Left colon (tissue), 2 donors: ENCODE results near the gene BAK1. TPM values are rescaled to one million over a fixed set of nuclear protein-coding genes. Genes with fewer than 3 reads are reported as not detected.
"Not testable (repeated sequence)": the region's sequence is repeated elsewhere in the genome, so short reads cannot be mapped to it uniquely, and the experiment has no call there.

Source experiments
- ATAC-seq: fragments of 200-7000 bp; cut with Tn5 transposase; one replicate; pipeline ENCODE4 v1.9.1; 2020; ENCODE audit warnings: mild to moderate bottlenecking, moderate library complexity
- DNase-seq, 2 donors: peaks; one replicate each; pipeline ENCODE4 v3.0.0-alpha.2; 2020
- intact Hi-C, 2 donors: fragments of 100-400 bp; cut with DNase I in 1 of 2; cut with micrococcal nuclease in 1 of 2; formaldehyde crosslinking; loops; one replicate each; pipeline versions ENCODE4 v1.11.2 to v1.14.0; 2022; cut with DNase I, micrococcal nuclease
- total RNA-seq, 2 donors: library from RNA; stranded (reverse); fragmentation: NEBNext Ultra II Directional; extraction: Animal tissue kit (Norgen Biotek cat#: 25700); gene quantifications; one replicate each; pipeline ENCODE4 v1.2.1, GENCODE V29; 2021
- donor health status: DM: no; HTN: no; CAD: no.
- donor health status: DM: yes; HTN: yes; CAD: no.

BAK1 gene
- total RNA-seq, 2 donors from 2014 or later = 85.6 to 93.5 TPM

- intact Hi-C loops = no loop called here
These were observed 31.0 kb upstream of the BAK1 start for GRCh38 chr6:33610779-33611732.

GRCh38 chr6:33610067-33610466, 30.0 kb upstream of the BAK1 start:
- intact Hi-C loops = no loop called here
- DNase-seq (no peak), ATAC-seq (peak; percentile 9)

More at GRCh38 chr6:33610779-33611732, 31.0 kb upstream of the BAK1 start:
- ATAC-seq = peak; percentile 90
- peak; percentile 71 to 78 for DNase-seq

- ATAC-seq = no peak
These were observed 29.5 kb upstream of the BAK1 start for GRCh38 chr6:33609528-33609927.

GRCh38 chr6:33609019-33609418, 28.9 kb upstream of the BAK1 start:
- ATAC-seq = no peak
- intact Hi-C loops = no loop called here

More at GRCh38 chr6:33609528-33609927, 29.5 kb upstream of the BAK1 start:
- intact Hi-C loops = no loop called here
- DNase-seq = no peak

GRCh38 chr6:33607784-33608161, 27.7 kb upstream of the BAK1 start:
- ATAC-seq = peak; percentile 65
- intact Hi-C loops = no loop called here
- DNase-seq = peak; percentile 53 to 65

More at GRCh38 chr6:33609019-33609418, 28.9 kb upstream of the BAK1 start:
- DNase-seq = no peak

GRCh38 chr6:33607126-33607783, 27.2 kb upstream of the BAK1 start:
- DNase-seq = no peak
- intact Hi-C loops = no loop called here
- ATAC-seq = no peak

- no peak for ATAC-seq
- DNase-seq = no peak
- intact Hi-C loops = no loop called here
These were observed 26.6 kb upstream of the BAK1 start for GRCh38 chr6:33606642-33607041.

- no peak for DNase-seq
- intact Hi-C loops = no loop called here
- peak; percentile 18 for ATAC-seq
These were observed 25.1 kb upstream of the BAK1 start for GRCh38 chr6:33604941-33605854.

GRCh38 chr6:33602180-33602579, 22.1 kb upstream of the BAK1 start:
- ATAC-seq (no peak), DNase-seq (no peak)
- intact Hi-C loops = no loop called here

- DNase-seq = no peak
- no peak for ATAC-seq
- intact Hi-C loops = no loop called here
These were observed 20.7 kb upstream of the BAK1 start for GRCh38 chr6:33600761-33601160.

GRCh38 chr6:33599413-33599938, 19.4 kb upstream of the BAK1 start:
- intact Hi-C loops = no loop called here
- ATAC-seq = peak; percentile 57
- DNase-seq = peak in 1 of 2 donors; percentile 35

- ATAC-seq (no peak), DNase-seq (no peak)
- intact Hi-C loops = no loop called here
These were observed 17.7 kb upstream of the BAK1 start for GRCh38 chr6:33597551-33598322.

- DNase-seq, intact Hi-C loops: not testable (repeated sequence)
- peak; percentile 39 for ATAC-seq
These were observed 16.8 kb upstream of the BAK1 start for GRCh38 chr6:33596894-33597293.

GRCh38 chr6:33595001-33595846, 15.1 kb upstream of the BAK1 start:
- no peak for DNase-seq
- intact Hi-C loops = no loop called here
- no peak for ATAC-seq

- ATAC-seq = no peak
- no peak for DNase-seq
- intact Hi-C loops = no loop called here
These were observed 13.3 kb upstream of the BAK1 start for GRCh38 chr6:33593414-33593727.

GRCh38 chr6:33592595-33593413, 12.7 kb upstream of the BAK1 start:
- DNase-seq = peak; percentile 74 to 83
- ATAC-seq = peak; percentile 14

GRCh38 chr6:33592280-33592594, 12.2 kb upstream of the BAK1 start:
- intact Hi-C loops = no loop called here
- DNase-seq = no peak
- no peak for ATAC-seq

More at GRCh38 chr6:33592595-33593413, 12.7 kb upstream of the BAK1 start:
- intact Hi-C loops = no loop called here
